NCI-H524 treated with DMSO at 0.1 percent for 48 hours (cell line): ENCODE measurements around the gene LACTBL1.
A peak's percentile ranks its signal among the peaks of the same experiment; 100 is the strongest.
"Not testable (repeated sequence)": the region's sequence is repeated elsewhere in the genome, so short reads cannot be mapped to it uniquely, and the experiment has no call there.

Experiments
- DNase-seq: peaks from one replicate; lab custom pipeline; 2025; lab: John Stamatoyannopoulos, UW

Gene LACTBL1

DNA sequence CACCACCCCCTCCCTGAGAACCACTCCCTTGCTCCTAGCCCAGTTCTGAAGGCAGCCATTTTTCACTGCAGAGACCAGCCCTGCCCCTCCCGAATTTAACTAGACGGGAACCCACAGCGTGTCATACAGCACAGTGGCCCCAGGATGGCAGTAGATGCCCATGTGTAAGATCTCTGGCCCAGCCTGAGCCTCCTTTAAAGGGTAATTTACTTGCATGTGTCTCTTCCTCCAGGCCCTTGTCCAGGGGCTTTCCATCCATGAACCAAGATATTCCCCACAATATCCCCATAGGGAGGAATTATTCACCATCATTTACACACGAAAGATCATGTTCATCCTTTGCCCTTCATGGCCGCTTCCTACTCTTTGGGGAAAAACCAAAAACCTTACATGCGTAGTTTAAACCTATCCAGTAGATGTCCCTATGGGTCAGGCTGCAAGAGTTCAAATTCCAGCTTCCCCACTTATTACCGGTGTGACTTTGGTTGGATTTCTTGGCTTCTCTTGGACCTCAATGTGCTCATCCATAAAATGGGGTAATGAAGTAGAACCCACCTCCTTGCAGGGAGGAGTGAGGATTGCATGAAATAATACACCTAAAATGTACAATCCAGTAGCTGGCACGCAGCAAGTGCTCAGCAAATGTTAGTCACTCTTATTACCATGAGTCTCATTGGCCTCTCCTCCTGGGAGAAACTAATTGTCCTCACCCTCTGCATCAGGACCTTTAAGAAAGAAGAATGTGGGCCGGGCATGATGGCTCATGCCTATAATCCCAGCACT, 4.0 kb upstream of the LACTBL1 start:
- DNase-seq = peak; percentile 61

DNA sequence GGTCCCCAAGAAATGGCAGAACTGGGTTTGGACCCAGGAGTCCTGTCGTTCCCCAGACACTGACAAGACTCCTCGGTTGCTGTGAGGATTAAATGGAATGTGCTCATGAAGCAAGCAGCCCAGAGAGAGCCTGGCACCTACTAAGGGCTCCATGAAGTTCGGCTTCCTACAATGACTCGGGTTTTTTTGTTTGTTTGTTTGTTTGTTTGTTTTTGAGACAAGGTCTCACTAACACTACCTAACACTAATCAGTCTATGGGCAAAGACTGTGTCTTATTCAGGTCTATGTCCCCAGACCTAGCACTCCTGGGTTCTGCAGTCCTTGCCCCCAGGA, 3.4 kb upstream of the LACTBL1 start:
- DNase-seq = no peak

DNA sequence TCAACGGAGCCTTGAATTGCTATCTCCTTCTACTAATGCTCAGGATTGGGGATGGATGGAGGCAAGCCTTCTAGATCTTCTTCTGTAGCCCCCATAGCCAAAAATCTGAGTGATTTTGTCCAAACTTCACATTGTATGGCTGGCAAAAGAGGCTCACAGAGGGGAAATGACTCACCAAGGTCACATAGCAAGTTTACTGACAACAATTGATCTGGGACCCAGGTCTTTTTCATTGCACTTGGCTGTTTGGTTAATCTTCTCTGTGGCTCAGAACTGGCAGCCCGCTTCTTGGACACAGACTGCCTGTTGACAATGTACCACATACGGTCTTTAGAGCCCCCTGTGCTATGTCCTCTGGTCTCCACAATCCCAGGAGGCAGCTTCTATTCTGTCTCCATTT, 3.0 kb upstream of the LACTBL1 start:
- no peak for DNase-seq

DNA sequence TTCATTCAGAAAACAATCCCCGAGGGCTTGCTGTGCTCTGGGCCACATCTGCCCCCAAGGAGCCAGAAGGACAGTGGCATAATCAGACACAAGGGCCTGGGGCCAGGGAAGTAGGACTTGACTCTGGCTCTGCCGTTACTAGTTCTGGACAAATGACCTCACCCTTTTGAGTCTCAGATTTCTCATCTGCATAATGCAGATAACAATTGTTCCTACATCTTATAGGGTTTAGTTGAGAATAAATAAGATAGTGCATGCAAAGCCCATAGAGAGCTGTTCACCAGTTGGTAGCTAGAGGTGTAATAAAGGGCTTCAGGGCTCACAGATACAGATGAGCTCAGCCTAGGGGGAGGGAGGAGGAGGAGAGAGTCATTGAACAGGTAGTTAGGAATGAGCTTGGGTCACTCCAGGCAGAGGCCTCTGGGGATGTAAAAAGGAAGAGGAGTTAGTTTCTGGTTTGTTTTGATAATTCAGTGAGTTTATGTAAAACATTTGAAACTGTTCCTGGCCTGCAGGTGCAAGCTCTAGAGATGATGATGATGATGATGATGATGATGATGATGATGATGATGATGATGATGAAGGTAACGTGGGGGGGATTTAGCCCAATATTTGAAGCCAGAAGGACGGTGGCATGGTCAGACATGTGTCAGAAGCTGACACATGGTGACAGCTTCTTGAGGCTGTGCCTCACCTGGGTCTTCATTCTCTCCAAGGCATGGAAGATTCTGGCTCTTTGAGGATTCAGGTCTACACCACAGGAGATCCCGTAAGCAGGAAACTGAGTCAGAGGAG, 858 bp downstream of the LACTBL1 start:
- DNase-seq = peak; percentile 77

DNA sequence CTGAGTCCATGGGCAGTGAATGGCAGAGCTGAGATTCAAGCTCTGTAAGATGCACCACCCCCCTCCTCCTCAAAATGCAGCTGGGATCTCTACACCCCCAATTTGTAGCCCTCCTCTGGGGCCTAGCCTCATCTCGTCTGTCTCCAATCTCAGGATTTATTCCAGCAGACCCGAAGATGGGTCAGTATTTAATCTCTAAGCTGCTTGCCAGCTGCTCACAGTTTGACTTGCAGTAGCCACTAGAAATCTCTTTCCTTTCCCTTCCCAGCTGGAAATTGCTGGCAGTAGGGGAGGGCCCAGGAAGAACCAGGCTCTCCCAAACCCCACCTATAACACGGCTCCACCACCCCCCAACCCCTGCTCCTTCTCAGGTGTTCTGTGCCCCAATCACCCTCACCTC, 1.5 kb downstream of the LACTBL1 start:
- peak; percentile 92 for DNase-seq

DNA sequence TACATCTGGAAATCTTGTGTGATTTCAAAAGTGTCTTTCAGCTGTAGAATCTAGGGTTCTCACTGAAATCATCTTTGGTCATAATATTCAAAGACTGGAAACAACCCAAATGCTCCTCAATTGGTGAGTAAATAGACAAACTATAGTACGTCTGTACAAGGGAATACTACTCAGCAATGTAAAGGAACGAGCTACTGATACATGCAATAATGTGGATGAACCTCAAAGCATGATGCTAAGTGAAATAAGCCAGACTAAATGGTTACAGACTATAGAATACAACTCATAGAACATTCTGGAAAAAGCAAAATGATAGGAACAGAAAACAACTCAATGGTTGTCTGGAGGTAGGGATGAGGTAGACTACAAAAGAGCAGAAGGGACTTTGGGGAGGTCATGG, 2.6 kb downstream of the LACTBL1 start:
- no peak for DNase-seq

DNA sequence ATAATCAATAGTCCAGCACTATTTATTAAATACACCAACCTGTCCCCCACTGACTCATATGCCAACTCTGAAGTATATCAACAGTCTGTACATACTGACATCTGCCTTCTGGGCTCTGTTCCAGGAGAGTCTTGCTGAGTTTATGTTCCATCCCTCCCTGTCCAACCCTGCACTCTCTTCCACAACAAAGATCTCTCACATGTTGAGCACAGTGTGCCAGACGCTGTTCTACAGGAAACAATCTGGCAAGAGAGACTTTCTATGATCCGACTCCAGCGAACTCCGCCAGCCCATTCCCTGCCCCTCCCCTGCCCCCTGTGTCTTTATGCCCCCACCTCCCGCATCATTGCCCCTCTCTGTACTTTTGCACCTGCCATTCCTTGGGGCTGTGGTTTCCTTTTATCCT, 3.4 kb downstream of the LACTBL1 start:
- DNase-seq = peak; percentile 91

DNA sequence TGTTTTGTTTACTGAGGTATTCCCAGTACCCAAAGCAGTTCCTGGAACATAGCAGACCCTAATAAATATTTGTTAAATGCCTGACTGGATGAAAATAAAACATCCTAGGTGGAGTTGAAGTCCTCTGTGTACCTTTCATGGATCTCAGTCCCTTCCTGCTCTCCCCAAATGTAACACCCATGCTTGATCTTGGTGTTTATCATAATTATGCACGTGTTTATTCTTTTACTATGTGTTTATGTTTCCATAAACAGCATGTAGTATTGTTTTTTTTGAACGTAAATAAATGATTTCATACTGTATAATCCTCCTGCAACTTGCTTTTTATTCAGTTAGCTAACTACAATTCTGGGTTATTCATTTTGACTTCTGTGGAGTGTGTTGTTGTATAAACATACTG, 4.8 kb downstream of the LACTBL1 start:
- DNase-seq = no peak

DNA sequence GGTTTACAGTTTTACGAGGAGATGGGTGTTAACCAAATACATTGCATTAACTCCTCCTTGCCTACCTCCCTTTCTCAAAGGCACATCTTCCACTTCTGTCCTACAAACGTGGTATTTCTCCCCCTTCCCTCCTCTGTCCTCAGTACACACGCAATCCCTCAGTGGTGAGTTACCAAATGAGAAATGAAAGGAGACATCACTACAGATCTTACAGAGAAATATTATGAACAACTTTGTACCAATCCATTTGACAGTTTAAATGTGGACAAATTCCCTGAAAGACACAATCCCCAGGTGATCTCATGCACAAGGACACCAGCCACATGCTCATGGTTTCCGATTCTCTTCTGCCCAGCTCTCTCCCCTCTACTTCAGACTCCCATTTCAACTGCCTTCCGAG, 6.4 kb downstream of the LACTBL1 start:
- DNase-seq = no peak

DNA sequence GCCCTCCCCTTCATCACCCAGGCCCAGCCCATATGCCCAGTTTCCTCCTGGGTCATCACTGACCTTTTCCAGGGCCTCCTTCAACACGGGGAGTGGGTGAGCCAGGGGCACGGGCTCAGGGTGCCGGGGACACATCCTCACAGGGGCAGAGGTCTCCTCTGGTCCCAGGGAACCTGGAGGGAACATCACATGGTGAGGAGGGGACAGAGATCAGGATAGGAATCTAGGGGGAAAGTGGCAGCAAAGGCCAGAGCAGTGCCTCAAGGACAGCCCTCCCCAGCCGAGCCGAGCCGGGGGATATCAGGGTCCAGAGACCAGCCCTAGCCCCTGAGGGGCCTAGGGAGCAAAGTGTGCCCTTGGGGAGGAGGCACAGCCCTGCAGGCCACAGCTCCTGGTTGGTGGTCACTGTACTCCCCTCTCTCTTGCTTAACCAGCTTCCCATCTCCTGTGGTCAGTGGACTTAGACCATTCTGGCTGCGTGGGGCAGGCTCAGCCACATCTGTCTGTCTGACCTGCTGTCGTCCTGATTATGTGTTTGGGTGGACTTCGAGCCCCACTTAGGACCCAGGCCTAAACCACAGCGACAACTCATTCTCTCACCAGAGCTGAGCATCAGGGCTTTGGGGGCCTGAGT, 9.5 kb downstream of the LACTBL1 start:
- DNase-seq = no peak

DNA sequence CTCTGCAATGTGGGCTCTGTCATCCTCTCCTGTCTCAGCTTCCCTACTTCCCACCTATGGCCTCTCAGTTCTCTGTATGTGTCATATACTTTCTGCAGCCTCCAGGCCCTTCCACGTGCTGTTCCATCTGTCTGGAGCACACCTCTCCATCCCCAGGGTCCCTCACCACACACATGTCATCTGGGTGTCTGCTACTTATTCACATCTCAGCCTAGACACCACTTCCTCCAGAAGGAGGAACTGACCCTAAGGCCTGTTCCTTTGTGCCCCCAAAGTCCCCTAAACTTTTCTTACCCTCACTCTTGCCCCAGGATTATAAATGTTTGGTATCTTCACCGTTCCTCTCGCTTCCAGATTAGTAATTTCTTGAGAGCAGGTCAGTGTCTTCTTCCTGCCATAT, 10.1 kb downstream of the LACTBL1 start:
- DNase-seq = no peak

DNA sequence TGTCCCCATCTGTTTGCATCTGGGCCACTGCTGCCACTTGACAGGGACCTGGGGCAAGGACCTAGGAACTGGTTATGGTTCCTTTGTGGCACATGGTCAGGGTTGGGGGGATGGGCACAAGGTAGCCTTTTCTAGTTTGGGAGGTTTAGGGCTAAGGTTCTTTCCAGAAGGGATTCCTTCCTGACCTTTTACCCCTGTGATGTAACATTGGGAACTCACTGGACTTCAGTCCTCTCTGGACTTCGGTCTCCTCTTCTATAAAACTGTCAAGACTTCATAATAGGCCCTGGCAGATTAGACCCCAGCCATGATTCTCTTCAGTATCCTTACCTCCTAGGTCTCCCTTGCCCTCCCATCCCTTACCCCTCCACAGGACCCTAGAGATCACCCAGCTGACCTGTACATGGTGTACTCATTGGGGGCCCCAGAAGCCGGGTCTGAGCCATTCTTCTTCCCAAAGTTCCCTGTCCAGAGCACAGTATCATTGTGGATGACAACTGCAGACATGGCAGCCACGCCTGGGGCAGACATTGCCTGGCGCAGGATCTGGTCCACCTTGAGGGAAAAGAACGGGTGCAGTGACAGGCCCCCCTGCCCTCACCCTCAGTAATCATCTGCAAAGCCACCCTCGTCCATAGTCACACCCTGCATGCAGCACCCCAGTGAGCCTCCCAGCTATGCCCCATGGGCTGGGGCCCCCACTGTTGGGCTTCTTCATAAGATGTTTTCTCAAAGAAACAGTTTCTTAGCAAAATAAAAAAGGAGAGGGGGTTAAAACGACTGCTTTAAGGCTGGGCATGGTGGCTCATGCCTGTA, 12.9 kb downstream of the LACTBL1 start:
- no peak for DNase-seq

DNA sequence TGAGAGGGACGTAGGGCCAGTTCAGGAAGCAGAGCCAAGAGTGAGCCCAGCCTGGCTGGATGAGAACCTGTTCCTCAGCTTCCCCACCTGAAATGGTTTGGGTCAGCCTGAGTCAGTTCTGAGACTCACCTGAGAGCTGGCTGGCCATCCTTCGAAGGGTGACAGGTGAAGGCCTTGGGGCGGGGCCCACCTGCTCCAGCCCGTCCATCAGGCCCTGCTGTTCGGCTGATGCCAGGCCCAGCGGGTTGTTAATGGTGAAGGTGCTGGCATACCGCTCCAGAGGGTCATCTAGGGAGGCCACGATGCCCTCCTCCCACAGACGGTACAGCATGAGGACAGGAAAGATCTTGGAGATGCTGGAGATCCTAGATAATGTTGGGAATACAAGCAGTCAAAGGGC, 14.1 kb downstream of the LACTBL1 start:
- no peak for DNase-seq

DNA sequence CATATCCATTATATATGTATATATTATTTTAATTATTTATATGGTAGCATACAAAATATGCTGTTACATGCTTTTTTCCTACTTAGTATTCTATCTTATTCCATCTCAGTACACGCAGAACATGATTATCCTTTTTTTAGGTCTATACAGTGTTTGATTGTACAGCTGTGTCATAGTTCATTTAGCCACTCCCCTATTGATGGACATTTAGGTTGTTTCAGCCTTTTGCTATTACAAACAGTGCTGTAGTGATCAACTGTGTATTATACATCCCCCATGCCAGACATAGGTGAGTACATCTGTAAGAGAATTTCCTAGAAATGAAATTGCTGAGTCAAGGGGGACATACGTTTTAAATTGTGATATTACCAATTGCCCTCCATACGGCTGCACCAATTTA, 15.6 kb downstream of the LACTBL1 start:
- DNase-seq = no peak

DNA sequence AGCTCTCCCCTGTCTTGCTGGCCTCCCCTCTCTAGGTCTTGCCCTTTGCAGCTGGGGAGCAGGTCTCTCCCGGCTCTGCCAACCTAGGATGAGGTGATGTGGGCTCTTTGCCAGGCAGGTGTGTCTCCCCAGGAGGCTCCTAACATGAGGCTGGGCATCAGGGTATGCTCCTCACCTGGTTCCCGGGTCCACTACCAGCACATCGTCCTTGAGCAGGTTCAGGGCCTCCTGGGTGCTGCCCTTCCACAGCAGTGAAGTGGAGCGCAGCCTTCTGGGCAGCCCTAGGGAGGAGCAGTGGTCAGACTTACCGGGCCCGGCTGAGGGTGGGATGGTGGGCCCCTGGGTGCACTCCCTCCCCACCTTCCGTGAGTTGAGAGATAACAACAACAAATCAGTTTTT, 17.5 kb downstream of the LACTBL1 start:
- DNase-seq = no peak

DNA sequence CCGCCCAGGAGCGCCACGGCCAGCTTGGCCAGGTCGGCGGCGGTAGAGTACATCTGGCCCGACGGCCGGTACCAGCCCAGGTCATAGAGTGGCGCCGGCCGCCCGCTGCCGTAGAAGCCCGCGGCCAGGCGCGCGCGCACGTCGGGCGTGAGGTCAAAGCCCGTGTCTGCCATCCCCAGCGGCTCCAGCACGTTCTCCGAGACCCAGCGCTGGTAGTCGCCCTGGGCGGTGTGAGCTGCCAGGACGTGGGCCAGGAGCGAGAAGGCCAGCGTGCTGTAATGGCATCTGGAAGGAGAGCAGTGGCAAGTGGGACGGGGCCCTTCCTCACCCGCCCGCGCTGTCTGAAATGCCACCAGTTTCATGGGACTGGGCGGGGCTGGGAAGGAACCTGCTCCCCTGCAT, 18.9 kb downstream of the LACTBL1 start:
- no peak for DNase-seq

DNA sequence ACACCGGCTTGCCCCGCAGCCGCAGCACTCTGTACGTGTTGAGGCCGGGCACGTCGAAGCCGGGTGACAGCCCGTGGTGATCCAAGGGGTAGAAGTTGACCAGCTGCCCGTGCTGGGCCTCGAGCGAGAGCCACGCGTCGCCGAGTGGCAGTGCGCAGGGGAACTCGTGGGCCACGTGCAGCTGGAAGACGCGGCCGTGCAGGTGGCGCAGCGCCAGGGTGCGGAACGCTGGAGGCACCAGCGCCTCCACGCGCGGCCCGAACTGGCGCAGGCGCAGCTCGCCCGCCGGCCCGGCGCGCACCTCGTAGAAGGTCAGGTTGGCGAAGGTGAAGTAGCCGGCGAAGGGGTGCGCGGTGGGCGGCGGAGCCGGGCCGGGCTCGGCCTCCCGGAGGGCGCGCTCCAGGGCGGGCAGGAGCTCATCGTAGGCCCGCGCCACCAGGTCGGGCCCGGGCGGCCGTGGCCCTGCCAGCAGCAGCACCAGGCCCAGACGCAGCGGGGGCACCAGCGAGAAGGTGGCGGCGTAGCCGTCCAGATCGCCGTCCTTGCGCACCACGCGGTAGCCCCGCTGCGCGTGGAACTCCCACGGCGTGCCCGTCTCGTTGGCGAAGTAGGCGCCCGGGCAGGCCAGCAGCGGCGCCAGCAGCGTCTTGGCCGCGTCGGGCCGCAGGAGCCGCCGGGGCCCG, 19.5 kb downstream of the LACTBL1 start:
- DNase-seq = no peak

DNA sequence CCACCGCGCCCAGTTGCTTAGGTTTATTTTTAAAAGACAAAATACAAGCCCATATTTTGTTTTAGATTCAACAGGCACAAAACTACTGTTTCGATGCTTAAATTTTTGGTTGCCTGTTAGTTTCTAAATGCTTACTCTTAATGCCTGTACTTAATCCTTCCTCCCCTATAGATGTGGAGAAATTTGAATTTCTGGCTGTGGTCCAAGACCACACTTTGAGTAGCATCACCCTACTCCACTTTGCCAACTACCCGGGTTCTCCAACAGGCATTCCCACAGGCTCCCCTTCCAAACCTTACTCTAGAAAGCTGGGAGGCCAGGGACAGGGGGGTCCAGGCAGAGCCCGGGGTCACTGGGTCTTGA, 20.0 kb downstream of the LACTBL1 start:
- no peak for DNase-seq

DNA sequence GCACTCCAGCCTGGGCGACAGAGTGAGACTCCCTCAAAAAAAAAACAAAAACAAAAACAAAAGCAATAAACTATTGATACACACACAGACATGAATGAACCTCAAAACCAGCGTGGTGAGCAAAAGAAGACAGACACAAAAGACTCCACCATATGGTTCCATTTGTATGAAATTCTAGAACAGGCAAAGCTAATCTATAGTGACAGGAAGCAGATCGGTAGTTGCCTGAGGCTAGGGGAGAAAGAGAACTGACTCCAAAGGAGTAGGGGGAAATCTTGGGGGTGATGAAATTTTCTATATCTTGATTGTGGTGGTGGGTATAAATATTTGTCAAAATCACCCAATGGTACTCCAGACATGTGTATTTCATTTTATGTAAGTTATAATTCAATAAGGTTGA, 20.9 kb downstream of the LACTBL1 start:
- DNase-seq = no peak

DNA sequence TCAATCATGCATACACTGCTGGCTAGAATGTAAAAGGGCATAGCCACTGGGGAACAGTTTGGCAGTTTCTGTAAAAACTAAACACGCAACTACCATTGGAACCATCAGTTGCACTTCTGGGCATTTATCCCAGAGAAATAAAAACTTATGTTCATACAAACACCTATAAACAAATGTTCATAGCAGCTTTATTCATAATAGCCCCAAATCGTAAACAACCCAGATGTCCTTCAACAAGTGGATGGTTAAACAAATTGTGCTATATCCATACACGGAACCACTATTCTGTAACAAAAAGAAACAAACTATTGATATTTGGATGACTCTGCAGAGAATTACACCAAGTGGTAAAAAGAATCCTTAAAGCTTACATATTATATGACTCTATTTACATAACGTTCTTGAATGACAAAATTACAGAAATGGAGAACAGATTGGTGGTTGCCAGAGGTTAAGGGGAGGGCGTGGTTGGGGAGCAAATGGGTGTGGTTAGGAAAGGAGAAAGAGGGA, 22.8 kb downstream of the LACTBL1 start:
- DNase-seq = no peak

DNA sequence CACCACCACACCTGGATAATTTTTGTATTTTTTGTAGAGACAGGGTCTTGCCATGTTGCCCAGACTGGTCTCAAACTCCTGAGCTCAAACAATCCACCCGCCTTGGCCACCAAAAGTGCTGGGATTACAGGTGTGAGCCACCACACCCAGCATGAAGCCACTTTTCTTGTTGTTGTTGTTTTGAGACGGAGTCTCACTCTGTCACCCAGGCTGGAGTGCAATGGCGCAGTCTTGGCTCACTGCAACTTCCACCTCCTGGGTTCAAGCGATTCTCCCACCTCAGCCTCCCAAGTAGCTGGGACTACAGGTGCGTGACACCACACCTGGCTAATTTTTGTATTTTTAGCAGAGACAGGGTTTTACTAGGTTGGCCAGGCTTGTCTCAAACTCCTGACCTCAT, 27.5 kb downstream of the LACTBL1 start:
- DNase-seq = not testable (repeated sequence)
